ENCODE measurements around the gene TLE4.

DNA sequence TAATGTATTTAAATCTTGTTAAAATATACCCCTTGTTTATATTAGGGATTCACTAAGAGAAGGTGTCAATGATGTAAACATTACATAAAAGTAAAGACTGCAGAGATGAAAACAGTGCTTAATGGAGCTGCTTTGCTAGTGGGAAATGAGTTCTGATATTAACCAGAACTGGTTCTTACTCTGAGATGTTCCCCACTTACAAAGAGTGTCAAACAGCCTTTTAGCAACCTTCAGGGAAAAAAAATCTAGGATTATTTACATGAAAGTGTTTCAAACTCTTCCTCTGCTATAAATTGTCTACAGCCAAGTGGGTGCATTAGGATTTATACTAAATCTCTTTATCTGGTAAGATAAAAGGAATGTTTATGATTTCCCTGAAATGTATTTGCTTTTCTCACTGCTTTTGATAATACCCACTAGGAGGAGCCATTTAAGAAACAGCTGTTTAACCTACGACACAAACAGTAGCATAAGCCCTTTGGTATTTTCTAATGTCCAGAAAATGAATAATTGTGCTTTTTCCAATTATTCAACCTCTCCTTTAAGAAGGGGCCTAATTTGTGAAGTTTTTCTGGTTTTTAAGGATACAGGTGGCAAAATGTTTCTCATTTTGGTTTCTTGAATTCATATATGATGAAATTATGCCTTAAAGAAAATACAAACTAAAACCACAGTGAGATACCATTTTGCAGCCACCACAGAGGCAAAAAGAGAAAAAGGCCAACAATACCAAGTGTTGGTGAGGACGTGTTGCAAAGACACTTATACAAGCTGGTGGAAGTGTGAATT lies 186.3 kb downstream of the TLE4 start:
- no peak for TF ChIP-seq POLR2A (IDR thresholded peaks at IDR 0.05)
- TF ChIP-seq, protein P1, sequence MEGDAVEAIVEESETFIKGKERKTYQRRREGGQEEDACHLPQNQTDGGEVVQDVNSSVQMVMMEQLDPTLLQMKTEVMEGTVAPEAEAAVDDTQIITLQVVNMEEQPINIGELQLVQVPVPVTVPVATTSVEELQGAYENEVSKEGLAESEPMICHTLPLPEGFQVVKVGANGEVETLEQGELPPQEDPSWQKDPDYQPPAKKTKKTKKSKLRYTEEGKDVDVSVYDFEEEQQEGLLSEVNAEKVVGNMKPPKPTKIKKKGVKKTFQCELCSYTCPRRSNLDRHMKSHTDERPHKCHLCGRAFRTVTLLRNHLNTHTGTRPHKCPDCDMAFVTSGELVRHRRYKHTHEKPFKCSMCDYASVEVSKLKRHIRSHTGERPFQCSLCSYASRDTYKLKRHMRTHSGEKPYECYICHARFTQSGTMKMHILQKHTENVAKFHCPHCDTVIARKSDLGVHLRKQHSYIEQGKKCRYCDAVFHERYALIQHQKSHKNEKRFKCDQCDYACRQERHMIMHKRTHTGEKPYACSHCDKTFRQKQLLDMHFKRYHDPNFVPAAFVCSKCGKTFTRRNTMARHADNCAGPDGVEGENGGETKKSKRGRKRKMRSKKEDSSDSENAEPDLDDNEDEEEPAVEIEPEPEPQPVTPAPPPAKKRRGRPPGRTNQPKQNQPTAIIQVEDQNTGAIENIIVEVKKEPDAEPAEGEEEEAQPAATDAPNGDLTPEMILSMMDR (IDR thresholded peaks at IDR 0.05): peak in 1 of 7 experiments; percentile 8
